T-helper 2 cell (primary cell): ENCODE results near the gene CYB5RL.
"Not testable (repeated sequence)": the region's sequence is repeated elsewhere in the genome, so short reads cannot be mapped to it uniquely, and the experiment has no call there.

Source experiments
- DNase-seq, 5 experiments: peaks; one replicate each; pipeline versions ENCODE4 v3.0.0 to v3.0.0-alpha.2; 2012 to 2022

Gene CYB5RL

GRCh38 chr1:54180701-54181360 is 19.0 kb downstream of the CYB5RL start:
- no peak for DNase-seq

- DNase-seq, result no peak
Observed at GRCh38 chr1:54178296-54179070, 21.3 kb downstream of the CYB5RL start.

GRCh38 chr1:54177726-54178125 is 22.1 kb downstream of the CYB5RL start:
- DNase-seq, result no peak

GRCh38 chr1:54176621-54177327 is 23.1 kb downstream of the CYB5RL start:
- DNase-seq, result no peak

GRCh38 chr1:54174106-54174505 is 25.7 kb downstream of the CYB5RL start:
- no peak for DNase-seq

- DNase-seq, result peak in 1 of 5 experiments; percentile 5
Observed at GRCh38 chr1:54173681-54174080, 26.1 kb downstream of the CYB5RL start.

GRCh38 chr1:54172614-54173599 is 26.9 kb downstream of the CYB5RL start:
- DNase-seq, result no peak

GRCh38 chr1:54171606-54172005 is 28.2 kb downstream of the CYB5RL start:
- no peak for DNase-seq

- no peak for DNase-seq
Observed at GRCh38 chr1:54171016-54171415, 28.8 kb downstream of the CYB5RL start.

GRCh38 chr1:54169068-54169467 is 30.8 kb downstream of the CYB5RL start:
- DNase-seq, result no peak

GRCh38 chr1:54168206-54168965 is 31.4 kb downstream of the CYB5RL start:
- no peak for DNase-seq

- no peak for DNase-seq
Observed at GRCh38 chr1:54167422-54168139, 32.2 kb downstream of the CYB5RL start.

GRCh38 chr1:54166357-54166756 is 33.5 kb downstream of the CYB5RL start:
- DNase-seq, result not testable (repeated sequence)

- DNase-seq, result no peak
Observed at GRCh38 chr1:54165146-54165545, 34.7 kb downstream of the CYB5RL start.

- no peak for DNase-seq
Observed at GRCh38 chr1:54163573-54163972, 36.3 kb downstream of the CYB5RL start.

- DNase-seq, result no peak
Observed at GRCh38 chr1:54163051-54163450, 36.8 kb downstream of the CYB5RL start.

- no peak for DNase-seq
Observed at GRCh38 chr1:54161495-54162168, 38.2 kb downstream of the CYB5RL start.

- DNase-seq, result no peak
Observed at GRCh38 chr1:54160351-54160750, 39.5 kb downstream of the CYB5RL start.

GRCh38 chr1:54159733-54160316 is 40.0 kb downstream of the CYB5RL start:
- no peak for DNase-seq

GRCh38 chr1:54158071-54158470 is 41.8 kb downstream of the CYB5RL start:
- DNase-seq, result no peak
